Measurements from ENCODE around the gene ICAM5. TPM values are rescaled to one million over a fixed set of nuclear protein-coding genes. Genes with fewer than 3 reads are reported as not detected.

ICAM5 gene
- total RNA-seq, 1 experiment from 2014 or later = 0.79 TPM

DNA sequence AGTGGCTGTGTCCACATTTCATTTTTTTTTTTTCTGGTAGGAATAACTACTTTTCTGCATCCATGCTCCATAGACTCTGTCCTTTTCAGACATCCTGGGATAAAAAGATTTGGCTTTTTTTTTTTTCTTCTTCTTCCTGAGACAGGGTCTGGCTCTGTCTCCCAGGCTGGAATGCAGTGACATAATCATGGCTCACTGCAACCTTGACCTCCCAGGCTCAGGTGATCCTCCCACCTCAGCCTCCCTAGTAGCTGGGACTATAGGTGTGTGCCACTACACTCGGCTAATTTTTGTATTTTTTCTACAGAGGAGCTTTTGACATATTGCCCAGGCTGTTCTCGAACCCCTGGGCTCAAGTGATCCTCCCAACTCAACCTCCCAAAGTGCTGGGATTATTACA is 53.7 kb downstream of the ICAM5 start:
- Histone ChIP-seq H3K4me3 (no peak overlapping the region), H3K9me3 (replicated peaks) (no peaks in the 10 kb centered on the region), H3K27me3 (replicated peaks) (no peaks in the 10 kb centered on the region), H3K27ac (no peak overlapping the region), H3K4me1 (replicated peaks) (no peaks in the 10 kb centered on the region), H3K36me3 (no peaks in the 10 kb centered on the region)
- DNase-seq (ENCODE audit: low read depth in 1 of 2, low spot score in 2 of 2) = no peak

DNA sequence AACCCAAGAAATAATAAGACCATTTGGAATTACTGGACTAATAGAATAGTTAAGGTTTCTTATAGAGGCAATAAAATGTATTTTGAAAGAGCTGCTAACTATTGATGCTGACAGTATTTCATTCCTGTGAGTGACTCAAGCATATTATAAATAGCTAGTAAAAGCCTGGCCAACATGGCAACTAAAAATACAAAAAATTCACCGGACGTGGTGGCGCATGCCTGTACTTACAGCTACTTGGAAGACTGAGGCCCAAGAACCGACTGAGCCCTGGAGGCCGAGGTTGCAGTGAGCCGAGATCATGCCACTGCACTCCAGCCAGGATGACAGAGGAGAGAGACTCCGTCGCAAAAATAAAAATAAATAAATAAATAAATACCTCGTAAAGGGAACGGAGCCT is 55.0 kb downstream of the ICAM5 start:
- Histone ChIP-seq H3K36me3 (no peaks in the 10 kb centered on the region), H3K4me3 (no peak overlapping the region), H3K27ac (no peak overlapping the region), H3K9me3 (replicated peaks) (no peaks in the 10 kb centered on the region), H3K27me3 (replicated peaks) (no peaks in the 10 kb centered on the region), H3K4me1 (replicated peaks) (no peaks in the 10 kb centered on the region)
- DNase-seq (ENCODE audit: low read depth in 1 of 2, low spot score in 2 of 2) = no peak

Other genes with a start within 250 kb of the ICAM5 start
- gene SHFL, start 203.6 kb upstream of the ICAM5 start, total RNA-seq (2014; rRNA removed; shearing (Covaris generic)) = 14.5 and 17.4 TPM in 2 replicates
- 0.11 TPM in 1 of 2 replicates, not detected in the other for gene ANGPTL6, start 187.3 kb upstream of the ICAM5 start, total RNA-seq (2014; rRNA removed; shearing (Covaris generic))
- 28.0 and 31.4 TPM in 2 replicates for gene PPAN, start 183.6 kb upstream of the ICAM5 start, total RNA-seq (2014; rRNA removed; shearing (Covaris generic))
- 1.9 and 2.2 TPM in 2 replicates for gene P2RY11, start 178.3 kb upstream of the ICAM5 start, total RNA-seq (2014; rRNA removed; shearing (Covaris generic))
- gene EIF3G, start 170.1 kb upstream of the ICAM5 start, total RNA-seq (2014; rRNA removed; shearing (Covaris generic)) = 295 and 346 TPM in 2 replicates
- 120 and 170 TPM in 2 replicates for gene DNMT1, start 95.0 kb upstream of the ICAM5 start, total RNA-seq (2014; rRNA removed; shearing (Covaris generic))
- 4.9 and 7.0 TPM in 2 replicates for gene S1PR2, start 58.6 kb upstream of the ICAM5 start, total RNA-seq (2014; rRNA removed; shearing (Covaris generic))
- 86.3 and 87.4 TPM in 2 replicates for gene MRPL4, start 37.7 kb upstream of the ICAM5 start, total RNA-seq (2014; rRNA removed; shearing (Covaris generic))
- gene ICAM1, start 18.8 kb upstream of the ICAM5 start, total RNA-seq (2014; rRNA removed; shearing (Covaris generic)) = 11.9 and 17.2 TPM in 2 replicates
- gene ICAM4, start 3.0 kb upstream of the ICAM5 start, total RNA-seq (2014; rRNA removed; shearing (Covaris generic)) = not detected in 2 replicates
- 1.2 TPM in 1 of 2 replicates, not detected in the other for gene ZGLP1, start 19.9 kb downstream of the ICAM5 start, total RNA-seq (2014; rRNA removed; shearing (Covaris generic))
- gene FDX2, start 26.1 kb downstream of the ICAM5 start, total RNA-seq (2014; rRNA removed; shearing (Covaris generic)) = 25.5 and 84.1 TPM in 2 replicates
- 27.3 and 36.4 TPM in 2 replicates for gene RAVER1, start 43.6 kb downstream of the ICAM5 start, total RNA-seq (2014; rRNA removed; shearing (Covaris generic))
- 6.0 and 8.1 TPM in 2 replicates for gene ICAM3, start 49.7 kb downstream of the ICAM5 start, total RNA-seq (2014; rRNA removed; shearing (Covaris generic))
- gene TYK2, start 90.6 kb downstream of the ICAM5 start, total RNA-seq (2014; rRNA removed; shearing (Covaris generic)) = 62.3 and 72.4 TPM in 2 replicates
- gene CDC37, start 113.6 kb downstream of the ICAM5 start, total RNA-seq (2014; rRNA removed; shearing (Covaris generic)) = 284 and 367 TPM in 2 replicates
- 6.9 and 11.5 TPM in 2 replicates for gene PDE4A, start 130.6 kb downstream of the ICAM5 start, total RNA-seq (2014; rRNA removed; shearing (Covaris generic))
- 49.8 and 74.1 TPM in 2 replicates for gene KEAP1, start 213.4 kb downstream of the ICAM5 start, total RNA-seq (2014; rRNA removed; shearing (Covaris generic))
- gene S1PR5, start 227.5 kb downstream of the ICAM5 start, total RNA-seq (2014; rRNA removed; shearing (Covaris generic)) = 0.05 TPM in 1 of 2 replicates, not detected in the other

Data from SJSA1 (cell line).